ENCODE measurements around the gene HAPLN2. TPM values are rescaled to one million over a fixed set of nuclear protein-coding genes. Genes with fewer than 3 reads are reported as not detected.

The HAPLN2 gene
- total RNA-seq (ENCODE audit: low replicate concordance), result 0.65 TPM in 1 of 2 replicates, not detected in the other

DNA sequence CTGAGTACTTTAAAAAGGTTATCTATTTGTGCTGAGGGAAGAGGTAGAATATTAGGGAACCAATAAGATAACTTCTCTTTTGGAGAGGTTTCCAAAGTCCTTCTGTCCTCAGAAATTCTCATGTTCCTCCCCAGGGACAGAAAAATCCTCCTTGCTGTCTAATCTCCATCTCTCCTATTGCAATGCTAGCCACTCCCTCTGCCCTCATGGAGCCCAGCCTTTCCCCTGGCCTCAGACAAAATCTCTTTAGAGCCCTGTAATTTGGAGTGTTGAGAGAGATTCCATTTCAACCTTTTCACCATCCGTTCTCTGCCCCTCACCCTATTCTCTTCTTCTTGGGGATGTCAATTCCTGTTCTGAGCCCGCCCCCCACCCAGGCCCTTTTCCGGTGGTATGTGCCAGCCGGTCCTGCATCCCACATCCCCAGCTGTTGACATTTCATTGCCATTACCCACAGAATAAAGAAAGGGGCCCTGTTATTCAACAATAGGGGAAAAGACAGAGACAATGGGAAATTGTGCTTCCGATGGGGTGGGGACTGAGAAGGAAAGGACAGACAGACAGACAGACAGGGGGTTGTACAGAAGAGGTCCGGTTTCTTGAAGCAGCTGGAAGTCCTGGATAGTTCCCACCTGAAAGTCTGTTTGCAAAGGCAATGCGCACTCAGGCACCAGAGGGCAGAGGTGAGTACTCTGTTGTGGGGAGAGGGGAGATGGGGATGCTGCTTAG lies at the start of gene HAPLN2:
TSS of gene HAPLN2 (plus strand) at position 563 of the 729 bp plus-strand sequence. CDS start 4,076 bp downstream, outside the sequence.
- Histone ChIP-seq H3K27ac (no peak within 1 kb of the TSS), H4K20me1 (ENCODE audit: low read depth) (peaks cover 13% of the 10 kb centered on the region), H3K79me2 (ENCODE audit: low read depth) (no peaks in the 10 kb centered on the region), H3K9ac (no peak within 1 kb of the TSS), H3K27me3 (peaks cover 74% of the 10 kb centered on the region), H3K4me1 (no peaks in the 10 kb centered on the region), H2AFZ (replicated peaks) (no peak within 1 kb of the TSS), H3K36me3 (no peaks in the 10 kb centered on the region), H3K4me2 (no peak within 1 kb of the TSS), H3K4me3 (no peak within 1 kb of the TSS), H3K9me3 (ENCODE audit: low read depth) (no peaks in the 10 kb centered on the region), H3F3A (ENCODE audit: low read depth) (peaks cover 6% of the 10 kb centered on the region)
- Mint-ChIP-seq H3K27me3 (ENCODE audit: insufficient read depth, low read depth) (peaks cover 44% of the 10 kb centered on the region), H3K27ac (no peak within 1 kb of the TSS), H3K4me1 (peaks cover 16% of the 10 kb centered on the region), H3K4me3 (no peak within 1 kb of the TSS), H3K36me3 (no peaks in the 10 kb centered on the region), H3K9me3 (no peaks in the 10 kb centered on the region)
- TF ChIP-seq, protein P1, sequence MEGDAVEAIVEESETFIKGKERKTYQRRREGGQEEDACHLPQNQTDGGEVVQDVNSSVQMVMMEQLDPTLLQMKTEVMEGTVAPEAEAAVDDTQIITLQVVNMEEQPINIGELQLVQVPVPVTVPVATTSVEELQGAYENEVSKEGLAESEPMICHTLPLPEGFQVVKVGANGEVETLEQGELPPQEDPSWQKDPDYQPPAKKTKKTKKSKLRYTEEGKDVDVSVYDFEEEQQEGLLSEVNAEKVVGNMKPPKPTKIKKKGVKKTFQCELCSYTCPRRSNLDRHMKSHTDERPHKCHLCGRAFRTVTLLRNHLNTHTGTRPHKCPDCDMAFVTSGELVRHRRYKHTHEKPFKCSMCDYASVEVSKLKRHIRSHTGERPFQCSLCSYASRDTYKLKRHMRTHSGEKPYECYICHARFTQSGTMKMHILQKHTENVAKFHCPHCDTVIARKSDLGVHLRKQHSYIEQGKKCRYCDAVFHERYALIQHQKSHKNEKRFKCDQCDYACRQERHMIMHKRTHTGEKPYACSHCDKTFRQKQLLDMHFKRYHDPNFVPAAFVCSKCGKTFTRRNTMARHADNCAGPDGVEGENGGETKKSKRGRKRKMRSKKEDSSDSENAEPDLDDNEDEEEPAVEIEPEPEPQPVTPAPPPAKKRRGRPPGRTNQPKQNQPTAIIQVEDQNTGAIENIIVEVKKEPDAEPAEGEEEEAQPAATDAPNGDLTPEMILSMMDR (IDR thresholded peaks at IDR 0.05), result peak; percentile 63
- TF ChIP-seq EZH2phosphoT487 (IDR thresholded peaks at IDR 0.05) (no peak), EZH2 (IDR thresholded peaks at IDR 0.05) (no peak)
- DNase-seq (ENCODE audit: low spot score), result peak; percentile 72

GRCh38 chr1:156571261-156571852 lies 47.9 kb upstream of the HAPLN2 start:
- Mint-ChIP-seq H3K4me1 (peaks cover 19% of the 10 kb centered on the region), H3K9me3 (no peaks in the 10 kb centered on the region), H3K36me3 (peaks cover 9% of the 10 kb centered on the region), H3K4me3 (peak overlapping the region; percentile 96), H3K27me3 (ENCODE audit: insufficient read depth, low read depth) (peaks cover 3% of the 10 kb centered on the region), H3K27ac (peak overlapping the region; percentile 58)
- peak overlapping the region; percentile 68 for H3K4me3 ChIP-seq
- peaks cover 6% of the 10 kb centered on the region for H3K4me1 ChIP-seq
- no peaks in the 10 kb centered on the region for H3K9me3 ChIP-seq (ENCODE audit: low read depth)
- H3F3A ChIP-seq (ENCODE audit: low read depth), result no peaks in the 10 kb centered on the region
- DNase-seq (ENCODE audit: low spot score), result no peak
- no peaks in the 10 kb centered on the region for H3K27me3 ChIP-seq
- peak overlapping the region; percentile 84 for H3K4me2 ChIP-seq
- H4K20me1 ChIP-seq (ENCODE audit: low read depth), result no peaks in the 10 kb centered on the region
- H3K27ac ChIP-seq, result no peak overlapping the region
- TF ChIP-seq EZH2 (IDR thresholded peaks at IDR 0.05) (peak; percentile 4), EZH2phosphoT487 (IDR thresholded peaks at IDR 0.05) (no peak)
- H3K79me2 ChIP-seq (ENCODE audit: low read depth), result peaks cover 26% of the 10 kb centered on the region
- peak overlapping the region; percentile 52 for H3K9ac ChIP-seq
- no peak overlapping the region for H2AFZ ChIP-seq (replicated peaks)
- no peaks in the 10 kb centered on the region for H3K36me3 ChIP-seq

GRCh38 chr1:156571919-156572662 lies 47.1 kb upstream of the HAPLN2 start, which contains the start of gene IQGAP3:
TSS of gene IQGAP3 (minus strand) at chr1:156572565. CDS start at chr1:156572529, 36 bp downstream.
- Mint-ChIP-seq H3K4me1 (peaks cover 19% of the 10 kb centered on the region), H3K27me3 (ENCODE audit: insufficient read depth, low read depth) (peaks cover 3% of the 10 kb centered on the region), H3K9me3 (no peaks in the 10 kb centered on the region), H3K36me3 (peaks cover 8% of the 10 kb centered on the region), H3K27ac (peak within 1 kb of the TSS; percentile 58), H3K4me3 (peak within 1 kb of the TSS; percentile 96)
- H3K9me3 ChIP-seq (ENCODE audit: low read depth), result no peaks in the 10 kb centered on the region
- peaks cover 26% of the 10 kb centered on the region for H3K79me2 ChIP-seq (ENCODE audit: low read depth)
- H3K4me2 ChIP-seq, result peak within 1 kb of the TSS; percentile 84
- H4K20me1 ChIP-seq (ENCODE audit: low read depth), result no peaks in the 10 kb centered on the region
- DNase-seq (ENCODE audit: low spot score), result peak; percentile 95
- H3F3A ChIP-seq (ENCODE audit: low read depth), result no peaks in the 10 kb centered on the region
- peak; percentile 38 for TF ChIP-seq EZH2 (IDR thresholded peaks at IDR 0.05)
- TF ChIP-seq, protein P1 (IDR thresholded peaks at IDR 0.05), result no peak
- H3K4me3 ChIP-seq, result peak within 1 kb of the TSS; percentile 68
- no peak within 1 kb of the TSS for H3K27ac ChIP-seq
- peak within 1 kb of the TSS; percentile 74 for H2AFZ ChIP-seq (replicated peaks)
- peak within 1 kb of the TSS; percentile 52 for H3K9ac ChIP-seq
- no peaks in the 10 kb centered on the region for H3K36me3 ChIP-seq
- no peaks in the 10 kb centered on the region for H3K27me3 ChIP-seq
- peaks cover 6% of the 10 kb centered on the region for H3K4me1 ChIP-seq

All from neural progenitor cell (in vitro differentiated cells).